Myocyte (in vitro differentiated cells): ENCODE measurements around the gene CTNNA2. TPM values are rescaled to one million over a fixed set of nuclear protein-coding genes. Genes with fewer than 3 reads are reported as not detected.

Experiments used
- DNase-seq: peaks from one replicate; pipeline ENCODE4 v3.0.0-alpha.2; 2012; ENCODE audit warnings: low read depth
- total RNA-seq: library from RNA; depleted of rRNA; stranded (reverse); fragments of >200 nt; gene quantifications from 2 replicates; pipeline ENCODE4 v1.2.3, GENCODE V29; 2014

The CTNNA2 gene
- total RNA-seq, 1 donor from 2014 or later, result 2.7 TPM

DNA sequence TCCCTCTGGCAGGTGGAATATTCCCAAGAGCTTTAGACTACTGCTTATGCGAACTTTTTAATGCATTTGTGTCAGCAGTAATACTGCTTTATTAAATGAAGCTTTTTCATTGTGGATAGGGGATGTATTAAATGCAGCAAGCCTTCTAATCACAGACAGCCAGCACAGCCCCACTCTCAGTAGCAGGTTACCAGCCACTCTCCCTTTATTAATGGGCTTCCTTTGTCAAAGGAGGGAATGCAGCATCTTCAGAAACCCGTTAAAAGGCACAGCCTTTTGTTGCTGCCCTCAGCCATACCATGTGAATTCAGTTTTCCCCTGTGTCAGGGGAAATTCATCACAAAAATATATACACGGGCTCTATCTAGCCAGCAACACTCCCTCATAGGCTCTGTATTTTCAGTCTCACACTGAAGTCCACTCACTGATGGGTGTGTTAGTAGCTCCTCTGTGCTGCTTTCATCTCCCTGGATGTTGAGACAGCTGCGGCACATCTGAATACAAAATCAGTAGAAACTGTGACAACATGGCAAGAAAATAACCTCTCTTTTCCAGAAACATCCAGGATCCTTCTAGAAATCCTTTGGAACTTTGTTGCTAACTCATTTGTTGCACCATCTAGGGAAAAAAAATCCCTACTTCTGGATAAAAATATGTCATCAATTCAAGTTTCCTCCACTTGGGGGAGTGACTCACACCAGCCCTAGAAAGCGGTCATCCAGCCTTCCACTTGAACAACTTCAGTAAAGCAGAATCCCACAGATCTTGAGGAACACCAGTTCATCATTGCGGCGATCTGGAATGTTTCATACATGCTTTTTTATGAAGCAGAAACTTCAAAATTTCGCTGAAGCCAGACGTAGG, 743.3 kb downstream of the CTNNA2 start:
- DNase-seq, result no peak

DNA sequence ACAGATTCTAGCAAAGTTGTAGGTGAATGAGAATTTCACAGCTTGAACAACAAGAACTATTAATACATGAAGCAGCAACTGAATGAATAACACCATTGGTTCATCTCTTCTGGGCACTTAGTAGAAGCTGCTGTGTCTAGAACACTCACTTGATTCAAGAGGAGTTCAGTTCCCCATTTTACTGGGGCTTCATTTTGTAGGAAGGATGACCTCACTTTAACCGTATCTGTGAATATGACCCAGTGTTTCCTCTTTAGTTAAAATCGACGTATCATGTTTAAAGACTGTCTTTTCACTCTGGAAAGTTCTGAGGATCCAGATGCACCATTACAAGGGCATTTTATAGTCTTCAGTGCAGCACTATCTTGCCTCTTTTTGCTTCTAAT, 743.9 kb downstream of the CTNNA2 start:
- DNase-seq, result no peak

DNA sequence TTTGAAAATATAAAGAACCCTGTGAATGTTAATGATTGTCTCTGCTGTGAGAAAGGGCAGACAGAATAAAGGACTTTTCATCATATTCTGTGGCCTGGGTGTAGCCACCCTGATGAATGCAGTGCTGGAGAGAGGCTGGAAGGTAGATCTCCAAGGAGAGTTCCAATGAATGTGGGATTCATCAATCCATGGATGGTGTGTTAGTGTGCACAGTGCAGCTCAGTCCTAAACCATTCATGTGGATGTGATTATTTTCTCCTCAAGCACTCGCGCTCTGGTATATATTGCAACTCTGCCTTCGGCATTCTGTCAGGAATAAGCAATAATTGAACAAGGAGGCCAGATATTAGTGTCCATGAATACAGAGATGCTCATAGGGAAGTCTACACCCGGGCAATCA, 744.6 kb downstream of the CTNNA2 start:
- no peak for DNase-seq

DNA sequence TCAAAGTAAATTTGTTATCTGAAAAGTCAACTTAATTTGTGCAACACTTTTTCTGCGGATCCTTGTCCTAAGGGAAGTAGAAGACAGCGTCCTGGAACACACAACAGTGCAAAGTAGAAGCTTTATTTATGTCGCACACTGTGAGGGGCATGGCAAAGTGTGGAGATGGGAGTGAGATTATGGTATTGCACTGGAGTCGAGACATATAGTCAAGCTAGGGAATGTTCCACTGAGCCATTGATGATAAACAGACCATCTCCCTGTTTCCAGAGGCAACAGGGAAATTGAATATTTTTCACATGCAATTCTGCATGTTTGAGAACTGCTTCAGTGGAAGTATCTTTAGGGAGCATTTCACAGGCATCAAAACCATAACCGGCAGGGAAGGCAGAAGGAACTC, 745.5 kb downstream of the CTNNA2 start:
- DNase-seq, result no peak

DNA sequence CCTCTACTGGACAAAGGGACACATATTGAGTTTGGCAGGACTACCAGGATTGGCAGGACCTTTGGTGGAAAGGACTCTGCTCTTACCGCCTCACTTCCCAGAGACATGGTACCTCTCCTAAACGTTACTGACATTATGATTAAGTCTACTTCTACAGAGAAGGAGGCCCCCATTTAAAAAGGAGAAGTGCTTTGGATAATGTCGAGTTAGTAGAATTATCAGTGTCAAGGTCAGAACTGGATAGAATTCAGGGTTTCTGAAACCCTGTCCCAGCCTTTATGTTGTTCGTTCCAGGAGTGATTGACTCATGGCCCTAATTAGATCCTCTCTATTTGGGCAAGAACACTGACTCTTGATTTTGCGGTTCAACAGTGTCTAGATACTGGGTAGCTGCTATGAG, 745.9 kb downstream of the CTNNA2 start:
- no peak for DNase-seq

DNA sequence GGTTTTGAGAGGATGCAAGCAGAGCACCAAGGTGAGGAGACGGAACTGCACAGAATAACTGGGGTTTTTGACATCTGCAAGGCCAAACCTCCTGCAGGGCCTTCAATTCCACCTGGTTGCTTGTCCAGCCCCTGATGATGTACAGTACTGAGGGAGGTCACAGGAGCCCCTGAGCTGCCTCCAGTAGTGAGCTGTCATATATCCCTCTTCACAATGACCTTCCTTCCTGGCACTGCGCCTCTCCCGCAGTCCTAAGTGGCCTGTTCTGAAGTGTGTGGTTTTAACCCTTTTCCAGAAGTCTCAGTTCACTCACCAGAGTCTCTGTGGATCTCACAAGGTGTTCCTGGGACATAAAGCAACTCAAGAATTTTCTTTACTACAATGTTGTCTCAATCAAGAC, 746.4 kb downstream of the CTNNA2 start:
- no peak for DNase-seq

DNA sequence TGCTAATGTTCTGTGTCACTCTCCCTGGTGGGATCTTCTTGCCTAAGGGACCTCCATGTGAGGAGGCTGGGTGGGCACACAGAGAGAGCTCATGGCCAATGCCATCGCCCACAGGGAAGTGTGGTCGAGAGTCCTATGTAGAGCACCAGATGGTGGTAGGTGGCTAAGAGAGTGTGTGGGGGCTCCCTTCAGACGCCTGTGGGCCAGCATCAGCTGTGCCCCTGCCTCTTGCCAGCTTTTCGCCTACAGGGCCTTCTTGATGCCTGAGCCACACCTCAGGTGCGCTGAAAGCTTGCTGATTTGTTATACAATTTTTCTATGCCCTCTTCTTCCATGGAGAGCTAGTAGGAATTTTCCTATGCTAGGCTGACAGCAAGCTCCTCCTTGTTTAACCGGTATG, 753.4 kb downstream of the CTNNA2 start:
- DNase-seq, result no peak

DNA sequence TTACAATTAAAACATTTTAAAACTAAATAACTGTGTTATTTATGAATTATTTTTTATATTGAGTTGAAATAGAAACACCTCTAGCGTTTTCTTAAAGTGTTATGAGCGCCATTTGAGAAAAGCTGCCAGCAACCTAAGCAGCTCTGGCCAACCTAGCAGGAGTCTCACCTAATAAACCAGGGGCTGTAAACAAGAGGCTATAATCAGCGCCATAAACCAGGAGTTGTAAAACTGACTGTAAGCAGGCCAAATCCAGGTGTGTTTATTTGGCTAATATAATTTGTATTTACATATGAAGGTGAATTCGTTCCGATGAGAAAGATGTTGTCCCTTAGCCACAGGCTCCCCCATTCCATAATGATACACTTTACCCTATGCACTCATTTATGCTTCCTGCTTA, 757.0 kb downstream of the CTNNA2 start:
- DNase-seq, result no peak

DNA sequence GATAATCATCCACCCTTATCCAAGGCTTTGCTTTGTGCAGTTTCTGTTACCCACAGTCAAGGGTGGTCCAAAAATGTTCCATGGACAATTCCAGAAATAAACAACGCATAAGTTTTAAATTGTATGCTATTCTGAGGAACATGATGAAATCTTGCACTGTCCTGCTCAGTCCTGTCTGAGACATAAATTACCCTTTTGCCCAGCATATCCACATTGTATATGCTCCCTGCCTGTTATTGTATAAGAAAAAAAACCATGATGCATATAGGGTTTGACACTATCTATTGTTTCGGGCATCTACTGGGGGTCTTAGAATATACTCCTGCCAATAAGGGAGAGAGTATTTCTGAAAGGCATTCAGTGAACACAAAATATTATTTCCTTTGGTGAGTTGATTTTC, 767.7 kb downstream of the CTNNA2 start:
- DNase-seq, result no peak

DNA sequence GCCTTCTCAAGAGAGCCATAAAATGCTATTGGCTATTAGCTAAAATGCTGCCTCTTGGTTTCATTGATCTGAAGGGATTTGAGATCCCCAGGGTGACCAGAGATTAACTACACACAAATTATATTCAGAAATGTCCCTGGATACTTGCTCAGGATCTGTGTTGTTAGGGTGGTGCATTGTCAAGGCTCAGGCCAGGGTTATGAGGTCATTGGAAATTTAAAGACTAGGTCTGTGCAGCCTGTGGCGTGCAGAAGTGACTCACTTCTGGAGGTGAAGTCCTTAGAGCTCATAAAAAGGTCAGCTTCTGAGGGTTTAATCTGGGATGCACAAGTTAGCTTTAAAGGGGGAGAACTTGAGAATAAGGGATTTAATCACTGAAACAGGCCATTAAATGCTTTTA, 768.2 kb downstream of the CTNNA2 start:
- DNase-seq, result no peak

DNA sequence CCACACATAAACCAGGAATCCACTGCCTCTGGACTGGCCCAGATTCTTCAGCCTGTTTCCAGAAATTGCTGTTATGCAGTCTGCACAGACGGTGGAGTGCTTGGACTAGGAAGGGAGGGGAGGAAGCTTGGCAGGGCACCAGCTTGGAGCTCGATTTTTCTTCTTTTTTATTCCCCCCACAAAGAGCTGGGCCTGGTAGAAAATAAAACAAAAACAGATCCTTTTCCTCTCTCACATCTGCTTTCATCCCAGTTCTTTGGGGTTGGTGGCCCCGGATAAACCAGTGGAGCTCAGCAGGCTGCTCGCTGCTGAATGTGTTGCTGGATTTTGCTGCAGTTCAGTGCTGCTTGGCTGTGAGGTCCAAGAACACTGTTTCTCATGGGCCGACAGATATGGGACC, 775.7 kb downstream of the CTNNA2 start:
- no peak for DNase-seq

DNA sequence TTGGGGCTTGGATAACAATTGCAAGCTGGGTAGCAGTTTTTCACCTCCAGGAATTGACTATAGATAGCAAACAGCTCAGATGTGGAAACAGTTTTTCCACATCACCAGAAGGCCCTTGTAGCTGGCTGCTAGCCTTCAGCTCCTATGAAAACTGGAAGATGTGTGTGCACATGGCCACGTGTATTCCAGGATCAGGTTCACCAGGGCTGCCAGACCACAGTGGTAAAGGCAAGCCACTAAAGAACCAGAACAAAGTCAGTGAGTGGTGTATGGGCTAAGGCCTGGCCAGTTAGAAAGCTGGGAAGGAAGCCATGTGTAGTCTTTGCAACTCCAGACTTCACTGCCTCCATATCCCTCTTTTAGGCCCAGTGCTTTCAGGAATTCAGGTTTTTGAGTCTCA, 778.8 kb downstream of the CTNNA2 start:
- DNase-seq, result no peak

DNA sequence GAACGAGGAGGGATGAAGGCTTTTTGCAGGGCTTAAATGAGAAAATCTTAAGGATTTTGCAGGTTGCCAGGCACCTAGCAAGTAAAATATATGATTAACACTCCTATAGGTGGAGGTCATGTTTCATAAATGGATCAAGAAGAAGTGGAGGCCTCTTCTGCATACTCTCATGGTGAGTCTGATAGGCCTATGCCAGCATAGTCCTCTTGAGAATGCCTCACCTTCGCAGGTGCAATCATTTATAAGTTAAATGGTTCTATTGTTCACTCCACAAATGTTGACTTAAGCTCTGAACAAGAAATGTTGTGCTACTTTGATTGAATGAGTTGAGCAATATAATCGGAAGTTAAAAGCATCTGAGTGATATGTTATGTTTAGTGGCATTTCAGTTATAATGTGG, 779.6 kb downstream of the CTNNA2 start:
- no peak for DNase-seq

DNA sequence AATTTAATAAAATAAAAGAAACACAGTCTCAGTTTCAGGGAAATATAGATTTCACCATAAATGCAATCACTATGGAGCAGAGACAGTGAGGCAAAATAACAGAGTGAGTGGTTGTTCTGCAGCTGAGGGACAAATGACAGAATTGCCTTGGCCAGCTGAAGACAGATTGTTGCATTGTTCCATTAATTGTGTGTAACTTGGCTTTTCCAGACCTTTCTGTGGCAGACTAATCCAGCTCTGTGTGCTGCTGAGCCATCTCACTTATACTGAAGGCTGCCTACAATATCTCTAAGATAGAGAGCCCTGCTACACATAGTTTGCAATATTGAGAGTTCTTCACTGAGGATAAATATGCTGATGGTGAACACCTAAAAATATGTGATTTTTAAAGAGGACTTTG, 780.2 kb downstream of the CTNNA2 start:
- no peak for DNase-seq

DNA sequence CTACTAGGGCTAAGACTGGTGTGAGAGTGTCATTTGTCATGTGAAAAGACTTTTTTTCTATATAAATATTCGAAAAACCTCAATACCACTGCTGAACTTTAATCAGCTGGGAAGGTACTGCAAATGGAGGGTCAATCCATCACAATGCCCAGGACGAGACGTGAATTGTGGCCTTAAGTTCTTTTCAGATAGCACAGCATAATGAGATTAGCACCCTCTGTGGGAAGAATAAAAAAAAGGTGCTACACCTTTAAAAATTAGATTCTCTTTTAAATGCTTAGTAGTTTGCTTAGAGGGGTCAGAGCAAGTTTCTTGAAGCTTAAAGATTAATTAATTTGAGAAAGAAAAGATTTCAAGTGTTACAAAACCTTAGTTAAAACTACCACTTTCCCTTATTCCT, 786.1 kb downstream of the CTNNA2 start:
- no peak for DNase-seq

DNA sequence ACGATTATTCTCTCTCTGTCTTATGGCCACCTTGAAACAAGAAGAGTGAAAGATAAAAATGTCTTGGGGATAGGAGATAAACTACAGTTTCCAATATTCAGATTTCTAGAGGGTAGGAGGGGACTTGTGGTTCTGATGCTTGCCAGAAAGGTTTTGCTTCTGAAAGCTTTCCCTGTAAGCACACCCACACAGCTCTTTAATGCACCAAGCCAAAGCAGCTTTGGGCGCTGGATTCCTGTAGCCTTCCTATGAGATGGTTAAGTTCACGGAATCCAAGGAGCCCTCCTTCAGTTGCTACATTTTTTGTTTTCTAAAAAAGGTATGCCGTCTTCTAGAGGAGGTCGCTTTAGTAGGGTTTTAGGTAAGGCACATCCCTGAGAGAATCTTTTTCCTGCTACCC, 786.8 kb downstream of the CTNNA2 start:
- no peak for DNase-seq

DNA sequence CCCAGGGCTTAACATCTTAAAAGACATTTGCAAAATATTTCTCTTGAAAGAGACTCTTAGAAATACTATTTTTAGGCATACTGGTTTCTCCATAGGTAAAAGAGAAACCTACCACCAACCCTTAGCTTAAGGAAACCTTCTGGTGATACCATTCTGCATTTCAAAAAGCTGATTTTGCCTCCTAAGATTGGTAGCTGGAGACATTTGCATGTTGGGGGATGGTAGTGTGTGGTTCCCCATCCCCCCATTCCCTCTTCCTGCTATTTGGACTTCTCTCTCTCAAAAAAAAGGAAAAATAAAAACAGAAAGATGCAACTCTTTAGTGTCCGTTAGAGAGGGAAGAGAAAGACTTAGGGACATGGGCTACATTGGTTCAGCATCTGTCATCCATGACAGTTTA, 787.5 kb downstream of the CTNNA2 start:
- DNase-seq, result no peak

DNA sequence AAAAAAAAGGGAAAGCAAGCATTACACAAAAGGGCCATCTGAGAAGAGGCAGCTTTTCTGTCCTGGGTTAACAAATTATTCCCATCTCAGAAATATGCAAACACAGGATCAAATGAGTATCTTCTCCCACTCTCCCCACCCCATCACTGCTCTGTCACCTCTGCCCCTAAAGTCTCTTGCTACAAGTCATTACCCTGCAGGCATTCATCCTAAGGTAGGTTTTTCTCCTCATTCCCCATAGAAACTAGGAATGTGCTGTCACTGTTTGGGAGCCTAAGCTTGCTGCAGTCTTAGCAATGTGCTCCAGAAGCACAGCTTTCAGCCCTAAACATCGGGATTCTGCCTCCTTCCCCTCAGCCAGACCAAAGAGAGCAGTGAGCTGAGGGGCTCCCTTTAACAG, 788.1 kb downstream of the CTNNA2 start:
- DNase-seq, result no peak

DNA sequence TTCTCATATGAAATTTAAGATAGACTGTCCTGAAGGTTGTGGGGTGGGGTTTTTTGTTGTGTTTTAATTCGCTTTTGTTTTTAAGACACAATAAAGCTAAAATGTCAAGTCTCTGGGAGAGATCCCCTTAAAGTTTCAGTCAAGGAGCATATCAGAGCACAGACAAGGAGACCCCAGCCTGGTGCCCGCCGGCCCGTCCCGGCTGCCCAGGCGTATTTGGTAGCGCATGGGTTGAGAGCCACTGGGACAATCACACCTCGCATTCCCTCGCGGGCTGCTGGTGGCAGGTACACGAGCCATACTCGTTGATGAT, 789.1 kb downstream of the CTNNA2 start:
- DNase-seq, result no peak

DNA sequence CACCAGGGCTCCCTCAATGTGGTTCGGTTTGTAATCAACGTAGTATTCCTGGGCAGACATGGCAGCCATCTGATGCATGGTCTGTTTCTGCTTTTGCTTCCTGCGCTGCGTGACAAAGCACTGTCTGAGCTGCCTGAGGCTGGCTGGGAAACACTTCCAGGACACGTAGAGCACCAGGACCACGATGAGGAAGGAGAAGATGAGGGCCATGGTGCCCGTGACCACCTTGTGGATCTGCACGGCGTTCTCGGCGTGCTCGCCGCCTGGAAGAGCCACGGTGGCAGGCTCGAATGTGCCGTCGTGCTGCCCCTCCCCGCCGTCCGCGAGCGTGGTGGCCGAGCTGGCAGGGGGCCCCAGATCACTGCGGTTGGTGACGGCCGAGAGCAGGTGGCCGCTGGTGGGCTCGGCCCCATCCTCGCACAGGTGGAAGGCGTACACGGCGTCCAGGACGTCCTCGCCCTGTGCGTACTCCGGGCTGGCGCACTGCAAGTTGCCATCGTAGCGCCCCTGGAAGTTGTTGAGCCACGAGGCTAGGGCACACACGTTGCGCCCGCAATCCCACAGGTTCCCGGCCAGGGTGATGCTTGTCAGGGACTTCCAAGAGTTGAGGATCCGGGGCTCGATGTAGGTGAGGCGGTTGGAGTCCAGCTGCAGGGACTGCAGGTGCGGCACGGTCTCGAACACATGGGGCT, 789.6 kb downstream of the CTNNA2 start:
- no peak for DNase-seq

DNA sequence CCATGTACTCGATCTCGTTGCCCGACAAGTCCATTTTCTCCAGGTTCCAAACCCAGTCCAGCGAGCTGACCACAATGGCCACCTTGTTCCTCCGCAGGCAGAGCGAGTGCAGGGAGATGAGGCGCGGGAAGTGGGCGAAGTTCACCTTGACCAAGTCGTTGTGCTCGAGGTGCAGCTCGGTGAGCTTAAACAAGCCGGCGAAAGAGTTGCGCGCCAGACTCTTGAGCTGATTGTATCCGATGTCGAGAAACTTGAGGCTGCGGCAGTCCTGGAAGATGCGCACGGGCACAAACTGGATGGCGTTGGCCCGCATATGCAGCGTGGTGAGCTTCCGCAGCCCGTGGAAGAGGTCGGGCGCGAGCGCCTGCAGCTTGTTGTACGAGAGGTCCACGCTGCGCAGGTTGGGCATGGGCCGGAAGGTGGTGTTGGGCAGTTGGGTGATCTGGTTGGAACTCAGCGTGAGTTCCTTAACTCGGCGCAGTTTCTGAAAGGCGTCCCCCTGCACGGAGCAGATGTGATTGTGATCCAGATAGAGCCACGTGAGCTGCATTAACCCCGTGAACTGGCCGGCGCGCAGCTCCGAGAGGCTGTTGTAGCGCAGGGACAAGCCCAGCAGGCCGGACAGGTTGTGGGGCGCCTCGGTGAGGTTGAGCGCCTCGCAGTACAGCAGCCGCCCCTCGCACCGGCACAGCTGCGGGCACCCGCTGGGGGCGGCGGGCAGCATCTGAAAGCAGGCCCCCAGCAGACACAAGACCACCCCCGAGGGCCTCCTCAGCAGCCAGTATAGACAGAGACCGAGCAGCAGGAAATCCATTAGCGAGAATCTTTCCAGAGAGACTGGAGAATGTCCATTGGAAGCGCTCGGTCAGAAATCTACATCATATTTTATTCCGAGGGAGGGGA, 790.4 kb downstream of the CTNNA2 start:
- no peak for DNase-seq
